OCI-LY1 (cell line): Measurements from ENCODE around the gene CYP4F11.

Experiments used
- H2AFZ ChIP-seq: fragments of 200-600 bp; sonication (generic), shearing (Covaris generic); 2 replicates; pipeline ENCODE4 v1.6.0; 2014; ENCODE audit warnings: antibody characterized with exemption, mild to moderate bottlenecking, low read length
- H3F3A ChIP-seq: fragments of 200-600 bp; sonication (generic), shearing (Covaris generic); 2 replicates; pipeline ENCODE4 v1.6.0; 2014; ENCODE audit warnings: mild to moderate bottlenecking, antibody characterized with exemption, low read length, moderate library complexity; ENCODE audit not compliant: insufficient read depth
- H3K27ac ChIP-seq: fragments of 200-600 bp; sonication (generic); 2 replicates; pipeline ENCODE4 v1.5.1; 2014; ENCODE audit warnings: low read length, mixed run types, mild to moderate bottlenecking, low read depth; ENCODE audit not compliant: poor library complexity, severe bottlenecking
- H3K27me3 ChIP-seq: fragments of 200-600 bp; sonication (generic); 2 replicates; pipeline ENCODE4 v1.6.0; 2014; ENCODE audit warnings: antibody characterized with exemption, mild to moderate bottlenecking, low read length, moderate library complexity; ENCODE audit not compliant: insufficient read depth
- H3K36me3 ChIP-seq: fragments of 200-600 bp; sonication (generic); 2 replicates; pipeline ENCODE4 v1.6.1; 2014; ENCODE audit warnings: mild to moderate bottlenecking, antibody characterized with exemption, low read length, moderate library complexity, mixed read lengths; ENCODE audit not compliant: insufficient read depth
- H3K4me1 ChIP-seq: fragments of 200-600 bp; sonication (generic); 2 replicates; pipeline ENCODE4 v1.5.1; 2014; ENCODE audit warnings: mild to moderate bottlenecking, low read length, moderate library complexity; ENCODE audit not compliant: insufficient read depth, severe bottlenecking
- H3K4me2 ChIP-seq: fragments of 200-600 bp; sonication (generic), shearing (Covaris generic); 2 replicates; pipeline ENCODE4 v1.6.1; 2014; ENCODE audit warnings: low read length
- H3K4me3 ChIP-seq: fragments of 200-600 bp; sonication (generic); 2 replicates; pipeline ENCODE4 v1.5.1; 2014; ENCODE audit warnings: low read length, low read depth, mild to moderate bottlenecking, mixed read lengths; ENCODE audit not compliant: poor library complexity, severe bottlenecking
- H3K79me2 ChIP-seq: fragments of 200-600 bp; shearing (Covaris generic); 2 replicates; pipeline ENCODE4 v1.6.1; 2016; ENCODE audit warnings: mixed run types, low read length, mixed read lengths; ENCODE audit not compliant: insufficient read depth
- H3K9ac ChIP-seq: fragments of 200-600 bp; sonication (generic), shearing (Covaris generic); 2 replicates; pipeline ENCODE4 v1.6.1; 2014; ENCODE audit warnings: mild to moderate bottlenecking, low read length, mixed read lengths
- H3K9me2 ChIP-seq: fragments of 200-600 bp; sonication (generic), shearing (Covaris generic); 2 replicates; pipeline ENCODE4 v1.6.1; 2014; ENCODE audit warnings: low read depth, mild to moderate bottlenecking, low read length, mixed read lengths
- H3K9me3 ChIP-seq: fragments of 200-600 bp; shearing (Covaris generic); 2 replicates; pipeline ENCODE4 v1.6.1; 2014; ENCODE audit warnings: low read length, mixed read lengths
- H4K20me1 ChIP-seq: fragments of 200-600 bp; sonication (generic), shearing (Covaris generic); 2 replicates; pipeline ENCODE4 v1.6.0; 2016; ENCODE audit warnings: mild to moderate bottlenecking, low read length; ENCODE audit not compliant: insufficient read depth
- CTCF ChIP-seq: fragments of 200-600 bp; sonication (generic), shearing (Covaris generic); IDR thresholded peaks from 2 replicates; pipeline ENCODE4 v1.5.1; 2017; ENCODE audit warnings: mild to moderate bottlenecking, antibody characterized with exemption, low read length, moderate library complexity, mixed read lengths
- EZH2 ChIP-seq: fragments of 200-600 bp; sonication (generic), shearing (Covaris generic); IDR thresholded peaks from 2 replicates; pipeline ENCODE4 v1.8.0; 2017; ENCODE audit warnings: borderline replicate concordance, mixed run types, mild to moderate bottlenecking, antibody characterized with exemption, low read length, moderate library complexity, mixed read lengths

The CYP4F11 gene

GRCh38 chr19:15948223-15949058 is 14.1 kb upstream of the CYP4F11 start, which contains the start of gene OR10H4:
Gene OR10H4, plus strand, starts transcription at chr19:15949008. Its CDS starts 0 bp downstream, at chr19:15949008.
- no peaks in the 10 kb centered on the region for H3K79me2 ChIP-seq
- H3K9ac ChIP-seq, result no peak within 1 kb of the TSS
- no peaks in the 10 kb centered on the region for H4K20me1 ChIP-seq
- no peaks in the 10 kb centered on the region for H3K36me3 ChIP-seq
- TF ChIP-seq EZH2 (no peak), CTCF (no peak)
- H3K27ac ChIP-seq, result no peak within 1 kb of the TSS
- no peaks in the 10 kb centered on the region for H3K9me2 ChIP-seq
- no peak within 1 kb of the TSS for H2AFZ ChIP-seq
- no peak within 1 kb of the TSS for H3K4me3 ChIP-seq
- H3F3A ChIP-seq, result no peaks in the 10 kb centered on the region
- no peaks in the 10 kb centered on the region for H3K4me1 ChIP-seq
- H3K9me3 ChIP-seq, result peaks cover 5% of the 10 kb centered on the region; the same call in 1 of the 2 replicates
- H3K27me3 ChIP-seq, result no peaks in the 10 kb centered on the region
- no peak within 1 kb of the TSS for H3K4me2 ChIP-seq

GRCh38 chr19:15945301-15945700 is 11.0 kb upstream of the CYP4F11 start:
- Histone ChIP-seq H3K4me3 (no peak overlapping the region), H3K27me3 (no peaks in the 10 kb centered on the region), H3K36me3 (no peaks in the 10 kb centered on the region), H3F3A (no peaks in the 10 kb centered on the region), H3K9me3 (peaks cover 5% of the 10 kb centered on the region; the same call in 1 of the 2 replicates), H3K79me2 (no peaks in the 10 kb centered on the region), H3K9ac (no peak overlapping the region), H3K9me2 (no peaks in the 10 kb centered on the region), H4K20me1 (no peaks in the 10 kb centered on the region), H3K4me2 (no peak overlapping the region), H3K27ac (no peak overlapping the region), H3K4me1 (no peaks in the 10 kb centered on the region), H2AFZ (no peak overlapping the region)
- TF ChIP-seq CTCF (no peak), EZH2 (no peak)

- Histone ChIP-seq H3K9me3 (peaks cover 5% of the 10 kb centered on the region; the same call in 1 of the 2 replicates), H3F3A (no peaks in the 10 kb centered on the region), H3K4me2 (no peak overlapping the region)
Measured at GRCh38 chr19:15944401-15944800, 10.1 kb upstream of the CYP4F11 start.

More at GRCh38 chr19:15944401-15944800, 10.1 kb upstream of the CYP4F11 start:
- H3K27me3 ChIP-seq, result no peaks in the 10 kb centered on the region
- no peak overlapping the region for H3K4me3 ChIP-seq
- H3K9me2 ChIP-seq, result no peaks in the 10 kb centered on the region
- no peaks in the 10 kb centered on the region for H4K20me1 ChIP-seq
- H3K9ac ChIP-seq, result no peak overlapping the region
- H3K4me1 ChIP-seq, result no peaks in the 10 kb centered on the region
- no peak overlapping the region for H2AFZ ChIP-seq
- no peak for TF ChIP-seq EZH2
- no peak for TF ChIP-seq CTCF
- no peaks in the 10 kb centered on the region for H3K79me2 ChIP-seq
- H3K27ac ChIP-seq, result no peak overlapping the region
- H3K36me3 ChIP-seq, result no peaks in the 10 kb centered on the region
